Neural progenitor cell (in vitro differentiated cells): Measurements from ENCODE around the gene ATG16L1. TPM values are rescaled to one million over a fixed set of nuclear protein-coding genes. Genes with fewer than 3 reads are reported as not detected.

Experiments
- DNase-seq: peaks from one replicate; pipeline ENCODE4 v3.0.0-alpha.2; 2016; ENCODE audit warnings: low spot score
- H2AFZ ChIP-seq: fragments of 200-600 bp; sonication (generic); replicated peaks from 2 replicates; pipeline ENCODE4 v1.6.1; 2016; ENCODE audit warnings: antibody characterized with exemption
- H3F3A ChIP-seq: fragments of 200-600 bp; sonication (generic); 2 replicates; pipeline ENCODE4 v1.6.1; 2016; ENCODE audit warnings: antibody characterized with exemption, low read depth
- H3K27ac ChIP-seq: fragments of 200-600 bp; sonication (generic); 2 replicates; pipeline ENCODE4 v1.5.1; 2016; ENCODE audit warnings: mild to moderate bottlenecking
- H3K27me3 ChIP-seq: fragments of 200-600 bp; sonication (generic); 2 replicates; pipeline ENCODE4 v1.6.1; 2016; ENCODE audit warnings: mild to moderate bottlenecking, moderate library complexity
- H3K36me3 ChIP-seq: fragments of 200-600 bp; sonication (generic); 2 replicates; pipeline ENCODE4 v1.5.1; 2016
- H3K4me1 ChIP-seq: fragments of 200-600 bp; sonication (generic); 2 replicates; pipeline ENCODE4 v1.6.1; 2016; ENCODE audit warnings: mixed run types
- H3K4me2 ChIP-seq: fragments of 200-600 bp; sonication (generic); 2 replicates; pipeline ENCODE4 v1.6.1; 2016
- H3K4me3 ChIP-seq: fragments of 200-600 bp; sonication (generic); 2 replicates; pipeline ENCODE4 v1.5.1; 2016
- H3K79me2 ChIP-seq: fragments of 200-600 bp; sonication (generic); 2 replicates; pipeline ENCODE4 v1.6.1; 2016; ENCODE audit warnings: low read depth
- H3K9ac ChIP-seq: fragments of 200-600 bp; sonication (generic); 2 replicates; pipeline ENCODE4 v1.6.1; 2016
- H3K9me3 ChIP-seq: fragments of 200-600 bp; sonication (generic); 2 replicates; pipeline ENCODE4 v1.5.1; 2016; ENCODE audit warnings: low read depth
- H4K20me1 ChIP-seq: fragments of 200-600 bp; sonication (generic); 2 replicates; pipeline ENCODE4 v1.6.1; 2016; ENCODE audit warnings: low read depth
- H3K27ac Mint-ChIP-seq: 3 replicates; pipeline ENCODE4 v1.8.0; 2021; ENCODE audit warnings: mixed read lengths
- H3K27me3 Mint-ChIP-seq: 2 replicates; pipeline ENCODE4 v1.8.0; 2022; ENCODE audit warnings: low read depth, mild to moderate bottlenecking, inconsistent platforms, moderate library complexity, mixed read lengths; ENCODE audit not compliant: insufficient read depth
- H3K36me3 Mint-ChIP-seq: 3 replicates; pipeline ENCODE4 v1.8.0; 2021; ENCODE audit warnings: mixed read lengths
- H3K4me1 Mint-ChIP-seq: 3 replicates; pipeline ENCODE4 v1.8.0; 2021; ENCODE audit warnings: mixed read lengths
- H3K4me3 Mint-ChIP-seq: 3 replicates; pipeline ENCODE4 v1.8.0; 2021; ENCODE audit warnings: mild to moderate bottlenecking, moderate library complexity, mixed read lengths
- H3K9me3 Mint-ChIP-seq: 3 replicates; pipeline ENCODE4 v1.8.0; 2020; ENCODE audit warnings: mixed read lengths
- EZH2 ChIP-seq: fragments of 200-600 bp; sonication (generic); IDR thresholded peaks from 2 replicates; pipeline ENCODE4 v1.6.1; 2017; ENCODE audit warnings: antibody characterized with exemption, mild to moderate bottlenecking, moderate library complexity
- EZH2phosphoT487 ChIP-seq: fragments of 200-600 bp; sonication (generic); IDR thresholded peaks from 2 replicates; pipeline ENCODE4 v1.6.1; 2017; ENCODE audit warnings: antibody characterized with exemption
- total RNA-seq: library from RNA; depleted of rRNA; stranded (reverse); fragments of >200 nt; gene quantifications from 2 replicates; pipeline ENCODE4 v1.2.3, GENCODE V29; 2015; ENCODE audit warnings: low replicate concordance
- TF ChIP-seq, protein P1 (sequence below): fragments of 200-600 bp; sonication (generic); IDR thresholded peaks from 2 replicates; pipeline ENCODE4 v1.5.1; 2017; ENCODE audit warnings: antibody characterized with exemption, mild to moderate bottlenecking

The ATG16L1 gene
- total RNA-seq, 1 donor from 2014 or later: 25.3 TPM

DNA sequence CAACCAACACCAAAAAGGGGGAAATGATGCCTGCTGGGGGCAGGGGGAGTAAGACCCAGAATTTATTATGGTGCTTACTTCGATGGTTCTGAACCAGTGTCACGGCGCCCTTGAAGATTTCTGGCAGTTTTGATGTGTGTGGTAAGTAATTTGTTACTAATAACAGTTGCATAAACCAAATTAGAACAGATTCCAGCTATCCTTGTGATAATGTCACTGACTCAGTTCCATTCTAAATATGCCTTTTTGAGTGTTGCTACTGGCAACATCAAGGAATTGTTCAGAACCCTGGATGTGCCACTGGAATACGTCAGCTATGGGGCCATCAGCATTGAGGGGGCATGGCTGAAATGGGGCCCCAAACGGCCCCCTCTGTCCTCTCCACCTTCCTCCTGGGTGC lies 67.8 kb downstream of the ATG16L1 start:
- H3K27ac Mint-ChIP-seq: no peak overlapping the region
- H3K4me1 Mint-ChIP-seq: peaks cover 11% of the 10 kb centered on the region
- no peaks in the 10 kb centered on the region for H4K20me1 ChIP-seq
- no peak overlapping the region for H3K4me2 ChIP-seq
- H3K4me1 ChIP-seq: no peaks in the 10 kb centered on the region
- H2AFZ ChIP-seq: no peak overlapping the region
- no peaks in the 10 kb centered on the region for H3F3A ChIP-seq
- no peaks in the 10 kb centered on the region for H3K79me2 ChIP-seq
- no peak overlapping the region for H3K27ac ChIP-seq
- no peaks in the 10 kb centered on the region for H3K36me3 ChIP-seq
- H3K36me3 Mint-ChIP-seq: no peaks in the 10 kb centered on the region
- H3K4me3 Mint-ChIP-seq: no peak overlapping the region
- no peaks in the 10 kb centered on the region for H3K9me3 ChIP-seq
- no peaks in the 10 kb centered on the region for H3K9me3 Mint-ChIP-seq
- no peak overlapping the region for H3K9ac ChIP-seq
- no peak overlapping the region for H3K4me3 ChIP-seq
- TF ChIP-seq EZH2phosphoT487 (no peak), EZH2 (no peak)
- TF ChIP-seq, protein P1, sequence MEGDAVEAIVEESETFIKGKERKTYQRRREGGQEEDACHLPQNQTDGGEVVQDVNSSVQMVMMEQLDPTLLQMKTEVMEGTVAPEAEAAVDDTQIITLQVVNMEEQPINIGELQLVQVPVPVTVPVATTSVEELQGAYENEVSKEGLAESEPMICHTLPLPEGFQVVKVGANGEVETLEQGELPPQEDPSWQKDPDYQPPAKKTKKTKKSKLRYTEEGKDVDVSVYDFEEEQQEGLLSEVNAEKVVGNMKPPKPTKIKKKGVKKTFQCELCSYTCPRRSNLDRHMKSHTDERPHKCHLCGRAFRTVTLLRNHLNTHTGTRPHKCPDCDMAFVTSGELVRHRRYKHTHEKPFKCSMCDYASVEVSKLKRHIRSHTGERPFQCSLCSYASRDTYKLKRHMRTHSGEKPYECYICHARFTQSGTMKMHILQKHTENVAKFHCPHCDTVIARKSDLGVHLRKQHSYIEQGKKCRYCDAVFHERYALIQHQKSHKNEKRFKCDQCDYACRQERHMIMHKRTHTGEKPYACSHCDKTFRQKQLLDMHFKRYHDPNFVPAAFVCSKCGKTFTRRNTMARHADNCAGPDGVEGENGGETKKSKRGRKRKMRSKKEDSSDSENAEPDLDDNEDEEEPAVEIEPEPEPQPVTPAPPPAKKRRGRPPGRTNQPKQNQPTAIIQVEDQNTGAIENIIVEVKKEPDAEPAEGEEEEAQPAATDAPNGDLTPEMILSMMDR: no peak
- DNase-seq: no peak
- peaks cover 15% of the 10 kb centered on the region for H3K27me3 Mint-ChIP-seq
- H3K27me3 ChIP-seq: peaks cover 62% of the 10 kb centered on the region

DNA sequence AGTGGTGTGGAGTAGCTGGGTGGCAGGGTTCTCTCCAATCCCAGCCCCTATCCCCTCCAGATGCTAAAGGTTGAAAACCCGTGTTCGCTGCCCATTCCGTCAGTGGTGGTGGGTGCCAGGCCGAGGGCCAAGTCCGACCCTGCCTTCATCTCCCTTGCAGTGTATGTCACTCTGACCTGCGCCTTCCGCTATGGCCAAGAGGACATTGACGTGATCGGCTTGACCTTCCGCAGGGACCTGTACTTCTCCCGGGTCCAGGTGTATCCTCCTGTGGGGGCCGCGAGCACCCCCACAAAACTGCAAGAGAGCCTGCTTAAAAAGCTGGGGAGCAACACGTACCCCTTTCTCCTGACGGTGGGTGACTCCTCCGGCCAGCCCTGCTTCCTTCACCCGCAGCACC lies 69.0 kb downstream of the ATG16L1 start:
- Histone ChIP-seq H3K27ac (no peak overlapping the region), H2AFZ (no peak overlapping the region), H3K9me3 (no peaks in the 10 kb centered on the region), H3K9ac (no peak overlapping the region), H3K79me2 (no peaks in the 10 kb centered on the region), H3F3A (no peaks in the 10 kb centered on the region), H3K36me3 (no peaks in the 10 kb centered on the region), H3K4me1 (no peaks in the 10 kb centered on the region), H3K4me2 (no peak overlapping the region), H3K27me3 (peaks cover 75% of the 10 kb centered on the region), H4K20me1 (no peaks in the 10 kb centered on the region), H3K4me3 (no peak overlapping the region)
- H3K36me3 Mint-ChIP-seq: no peaks in the 10 kb centered on the region
- TF ChIP-seq, protein P1: no peak
- TF ChIP-seq EZH2: no peak
- no peak for TF ChIP-seq EZH2phosphoT487
- H3K4me1 Mint-ChIP-seq: peaks cover 11% of the 10 kb centered on the region
- H3K9me3 Mint-ChIP-seq: no peaks in the 10 kb centered on the region
- no peak overlapping the region for H3K4me3 Mint-ChIP-seq
- H3K27me3 Mint-ChIP-seq: peaks cover 21% of the 10 kb centered on the region
- DNase-seq: no peak
- H3K27ac Mint-ChIP-seq: no peak overlapping the region

DNA sequence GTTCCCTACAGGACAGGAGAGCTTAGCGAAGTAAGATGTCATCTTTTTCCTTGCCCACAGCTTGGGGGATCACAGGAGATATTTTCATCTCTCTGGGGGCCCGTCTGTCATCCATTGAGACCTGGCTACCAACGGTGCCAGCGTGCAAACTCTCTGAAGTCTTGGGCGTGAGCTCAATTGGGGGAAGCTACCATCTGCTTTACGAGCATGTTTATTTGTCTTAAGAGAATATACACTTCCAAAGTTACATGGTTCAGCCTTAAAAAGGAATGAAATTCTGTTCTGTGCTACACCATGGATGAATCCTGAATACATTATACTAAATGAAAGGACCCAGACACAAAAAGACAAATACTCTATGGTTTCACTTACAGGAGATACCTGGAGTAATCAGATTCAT lies 69.7 kb downstream of the ATG16L1 start:
- H3K27ac ChIP-seq: no peak overlapping the region
- H3K4me3 ChIP-seq: no peak overlapping the region
- H3K27ac Mint-ChIP-seq: no peak overlapping the region
- H3K36me3 Mint-ChIP-seq: no peaks in the 10 kb centered on the region
- H3K4me2 ChIP-seq: no peak overlapping the region
- H3K9me3 ChIP-seq: no peaks in the 10 kb centered on the region
- H3K4me1 ChIP-seq: no peaks in the 10 kb centered on the region
- DNase-seq: no peak
- H3K9me3 Mint-ChIP-seq: no peaks in the 10 kb centered on the region
- H3K4me3 Mint-ChIP-seq: no peak overlapping the region
- H3K36me3 ChIP-seq: no peaks in the 10 kb centered on the region
- H3K9ac ChIP-seq: no peak overlapping the region
- no peak for TF ChIP-seq EZH2
- no peak for TF ChIP-seq EZH2phosphoT487
- TF ChIP-seq, protein P1: no peak
- H3K27me3 Mint-ChIP-seq: peaks cover 23% of the 10 kb centered on the region
- peaks cover 82% of the 10 kb centered on the region for H3K27me3 ChIP-seq
- H3K4me1 Mint-ChIP-seq: peaks cover 13% of the 10 kb centered on the region
- H3K79me2 ChIP-seq: no peaks in the 10 kb centered on the region
- H4K20me1 ChIP-seq: no peaks in the 10 kb centered on the region
- H3F3A ChIP-seq: no peaks in the 10 kb centered on the region
- no peak overlapping the region for H2AFZ ChIP-seq
